H54 (cell line): ENCODE results near the gene PLA2G2D.

Source experiments
- DNase-seq: peaks from one replicate; pipeline ENCODE4 v3.0.0; 2011; ENCODE audit warnings: low spot score, mixed read lengths; ENCODE audit not compliant: insufficient read length
- FAIRE-seq: peaks from 3 replicates; lab custom pipeline; 2011; peaks lifted over from hg19 to GRCh38; lab: Jason Lieb, UNC
- POLR2A ChIP-seq: IDR thresholded peaks from 2 replicates; pipeline ENCODE4 v1.6.1; 2011; ENCODE audit warnings: low read depth, mild to moderate bottlenecking, low read length

The PLA2G2D gene

DNA sequence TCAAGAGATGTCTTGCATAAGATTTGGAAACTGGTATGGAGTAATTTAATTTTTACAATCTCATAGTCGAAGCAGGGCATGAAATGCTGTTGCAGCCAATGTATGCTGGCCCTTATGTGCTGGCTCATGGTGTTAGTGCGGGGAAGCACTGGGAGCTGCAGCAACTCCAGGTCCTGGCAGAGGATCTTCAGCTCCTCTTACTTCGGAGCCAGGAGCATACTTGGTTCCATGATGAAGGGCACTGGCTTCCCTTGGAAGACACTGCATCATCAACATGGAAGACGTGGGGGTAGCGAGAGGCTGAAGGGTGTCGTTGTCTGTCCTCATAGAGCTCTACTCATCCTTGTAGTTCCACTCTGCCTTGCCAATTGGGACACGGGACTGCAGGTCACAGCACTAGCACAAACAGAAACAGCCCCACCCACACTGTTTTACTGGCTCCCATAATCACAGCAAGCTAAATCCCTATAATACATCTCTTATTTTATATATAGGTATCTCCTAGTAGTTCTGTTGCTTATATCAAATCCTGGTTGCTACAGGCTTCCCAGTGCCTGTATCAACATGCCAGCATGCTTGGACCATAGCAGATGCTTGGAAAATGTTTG lies 22.4 kb downstream of the PLA2G2D start:
- no peak for FAIRE-seq
- DNase-seq = no peak
- TF ChIP-seq POLR2A = no peak

DNA sequence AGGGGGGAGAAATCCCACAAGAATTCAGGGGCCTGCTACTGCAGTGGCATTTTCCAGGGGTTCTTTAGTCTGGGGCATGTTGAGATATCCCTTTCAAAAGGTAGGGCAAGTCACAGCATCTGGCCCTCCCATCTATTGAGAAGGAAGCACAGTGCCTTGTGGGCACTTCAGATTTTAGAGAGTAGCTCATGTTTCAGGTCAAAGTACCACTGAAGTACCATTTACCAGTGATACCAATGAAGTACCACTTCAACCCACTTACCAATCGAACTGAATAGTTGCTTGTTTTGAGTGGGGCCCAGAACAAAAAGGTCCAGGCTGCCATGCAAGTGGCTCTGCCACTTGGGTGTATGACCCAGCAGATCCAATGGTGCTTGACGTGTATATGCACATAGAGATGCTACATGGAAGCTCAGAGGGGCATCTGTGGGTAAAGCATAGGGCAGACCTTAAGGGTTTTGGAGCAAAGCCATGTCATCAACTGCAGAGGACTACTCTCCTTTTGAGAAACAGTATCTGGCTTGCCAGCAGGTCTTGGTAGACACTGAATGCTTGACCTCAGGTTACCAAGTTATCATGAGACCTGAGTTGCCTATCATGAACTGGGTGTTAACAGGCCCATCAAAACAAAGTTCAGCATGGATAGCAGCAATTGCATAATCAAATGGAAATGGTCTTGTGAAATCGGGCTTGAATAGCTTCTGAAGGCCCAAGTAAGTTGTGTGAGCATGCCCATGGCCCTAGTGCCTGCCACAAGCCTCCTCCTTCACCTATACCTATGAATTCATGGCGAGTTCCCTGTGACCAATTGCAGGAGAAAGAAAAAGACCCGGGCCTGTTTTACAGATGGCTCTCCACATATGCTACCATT lies 23.5 kb downstream of the PLA2G2D start:
- no peak for DNase-seq
- no peak for TF ChIP-seq POLR2A
- no peak for FAIRE-seq

DNA sequence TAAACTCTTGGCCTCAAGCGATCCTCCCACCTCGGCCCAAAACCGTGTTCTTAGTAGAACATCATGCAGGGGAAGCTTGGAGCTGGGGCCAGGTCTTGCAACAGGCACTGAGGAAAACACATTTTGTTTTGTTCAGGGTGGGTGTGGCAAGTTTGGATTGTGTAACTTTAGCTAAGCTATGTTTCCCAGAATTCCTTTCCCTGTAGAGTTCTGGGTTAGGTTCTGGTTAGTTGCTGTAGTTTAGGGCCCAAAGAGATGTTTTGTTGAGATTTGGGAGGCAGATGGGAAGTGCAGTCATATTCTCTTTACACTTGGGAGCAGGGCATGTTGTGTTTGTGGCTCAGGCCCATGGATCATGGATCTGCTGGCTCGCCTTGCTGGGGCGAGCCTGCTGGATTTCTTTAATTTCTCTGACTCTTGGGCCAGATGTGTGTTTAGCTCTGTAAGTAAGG lies 25.4 kb downstream of the PLA2G2D start:
- TF ChIP-seq POLR2A = no peak
- DNase-seq = no peak

DNA sequence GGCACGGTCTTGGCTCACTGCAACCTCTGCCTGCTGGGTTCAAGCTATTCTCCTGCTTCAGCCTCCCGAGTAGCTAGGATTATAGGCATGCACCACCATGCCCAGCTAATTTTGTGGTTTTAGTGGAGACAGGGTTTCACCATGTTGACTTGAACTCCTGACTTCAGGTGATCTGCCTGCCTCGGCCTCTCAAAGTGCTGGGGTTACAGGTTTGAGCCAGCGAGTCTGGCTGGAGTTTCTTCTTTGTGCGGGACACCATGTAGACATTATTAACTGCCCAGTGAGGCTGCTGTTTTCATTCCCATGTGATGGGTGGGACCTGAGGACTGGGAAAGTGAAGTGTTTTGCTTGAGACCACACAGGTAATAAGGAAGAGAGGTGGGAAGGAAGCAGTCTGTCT lies 26.0 kb downstream of the PLA2G2D start:
- TF ChIP-seq POLR2A = no peak
- FAIRE-seq (no peak), DNase-seq (no peak)

More for the DNA sequence above, 25.4 kb downstream of the PLA2G2D start:
- FAIRE-seq = no peak

DNA sequence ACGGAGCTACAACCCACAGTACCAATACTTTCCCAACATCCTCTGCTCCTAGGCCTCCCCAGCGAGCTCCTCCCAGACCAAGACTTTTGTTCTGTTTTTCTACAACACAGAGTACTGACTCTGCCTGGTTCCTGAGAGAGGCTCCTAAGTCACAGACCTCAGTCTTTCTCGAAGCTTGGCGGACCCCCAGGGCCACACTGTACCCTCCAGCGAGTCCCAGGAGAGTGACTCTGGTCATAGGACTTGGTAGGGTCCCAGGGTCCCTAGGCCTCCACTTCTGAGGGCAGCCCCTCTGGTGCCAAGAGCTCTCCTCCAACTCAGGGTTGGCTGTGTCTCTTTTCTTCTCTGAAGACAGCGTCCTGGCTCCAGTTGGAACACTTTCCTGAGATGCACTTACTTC lies 28.7 kb downstream of the PLA2G2D start:
- no peak for DNase-seq
- no peak for FAIRE-seq
- TF ChIP-seq POLR2A = no peak

DNA sequence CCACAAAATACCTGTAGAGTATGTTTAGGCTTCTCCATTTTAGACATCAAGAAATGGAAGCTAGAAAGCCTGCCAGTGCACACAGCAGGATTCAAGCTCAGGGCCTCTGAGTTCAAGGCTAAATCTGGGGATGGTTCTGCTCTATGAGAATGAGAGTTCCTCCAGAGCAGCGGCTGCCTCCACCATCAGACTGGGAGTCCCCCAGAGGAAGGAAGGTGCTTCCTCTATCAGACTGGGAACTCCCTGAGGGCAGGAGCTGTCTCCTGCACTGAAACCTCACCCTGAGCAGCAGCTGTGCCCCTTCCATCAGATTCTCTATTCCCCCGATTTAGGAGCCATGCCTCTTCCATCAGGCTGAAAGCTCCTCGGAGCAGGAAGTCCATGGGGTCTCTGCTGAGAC lies 29.2 kb downstream of the PLA2G2D start:
- TF ChIP-seq POLR2A = no peak
- DNase-seq = no peak
- no peak for FAIRE-seq

DNA sequence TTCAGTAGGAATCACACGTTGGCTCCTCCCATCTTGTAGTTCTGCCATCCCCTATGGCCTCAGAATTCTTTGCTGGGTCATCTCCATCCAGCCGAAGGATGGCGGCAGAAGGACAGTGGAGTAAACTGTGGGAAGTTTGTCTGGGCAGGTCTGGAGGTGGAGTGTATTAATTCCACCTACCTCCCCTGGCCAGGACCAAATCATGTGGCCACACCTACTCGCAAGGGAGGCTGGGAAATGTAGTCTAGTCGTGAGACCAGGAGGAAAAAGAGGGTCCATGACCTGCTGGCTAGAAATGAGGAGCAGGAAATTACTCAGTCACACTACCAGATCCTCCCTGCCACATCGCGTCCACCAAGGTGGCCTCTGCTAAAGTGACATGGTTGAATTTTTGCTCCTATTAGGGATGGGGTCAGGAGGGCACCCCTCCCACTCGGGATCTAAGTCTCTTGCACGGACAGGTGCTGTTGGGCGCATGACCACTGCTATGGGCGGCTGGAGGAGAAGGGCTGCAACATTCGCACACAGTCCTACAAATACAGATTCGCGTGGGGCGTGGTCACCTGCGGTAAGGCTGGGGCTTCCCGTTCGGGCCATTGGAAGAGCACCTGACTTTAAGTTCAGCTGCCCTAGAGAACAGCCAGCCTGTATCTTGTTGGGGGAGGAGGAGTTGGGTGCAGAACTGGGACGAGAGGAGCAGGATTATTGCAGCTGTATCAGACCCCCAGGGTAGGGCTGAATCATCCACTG lies 29.8 kb downstream of the PLA2G2D start:
- no peak for TF ChIP-seq POLR2A
- DNase-seq (no peak), FAIRE-seq (no peak)

DNA sequence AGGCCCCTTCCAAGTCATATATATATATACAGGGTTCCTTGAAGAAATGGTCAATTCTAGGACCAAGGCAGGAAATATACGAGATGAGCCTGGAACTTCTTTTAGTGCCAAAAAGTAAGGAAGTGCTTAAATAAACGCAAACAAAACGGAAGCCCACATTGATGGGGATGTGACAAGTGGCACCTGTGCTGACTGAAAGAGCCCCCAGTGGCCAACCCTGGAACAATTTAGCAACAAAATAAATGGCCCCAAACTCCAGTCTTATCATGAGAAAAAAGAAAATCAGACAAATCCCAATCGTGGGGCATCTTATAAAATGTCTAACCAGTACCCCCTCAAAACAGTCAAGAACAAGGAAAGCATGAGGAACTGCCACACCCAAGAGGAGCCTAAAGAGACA lies 31.7 kb downstream of the PLA2G2D start:
- no peak for FAIRE-seq
- DNase-seq = no peak
- TF ChIP-seq POLR2A = no peak

DNA sequence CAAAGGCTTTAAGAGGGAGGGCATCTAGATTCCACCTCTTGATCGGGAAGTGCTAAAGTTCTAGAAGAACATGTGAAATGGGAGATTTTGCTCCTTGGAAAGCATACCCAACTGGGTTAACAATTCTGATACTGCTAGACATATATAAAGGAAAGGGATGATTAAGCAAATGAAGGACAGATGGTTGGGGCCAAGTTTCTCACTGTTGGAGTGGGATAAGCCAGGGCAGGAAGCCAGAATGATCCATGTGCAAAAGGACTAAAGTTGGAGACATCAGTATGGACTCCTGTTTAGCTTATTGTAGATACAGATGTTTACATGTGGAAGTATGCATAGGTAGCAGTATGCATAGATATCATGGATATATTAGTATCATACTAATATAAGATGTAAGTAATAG lies 32.5 kb downstream of the PLA2G2D start:
- no peak for TF ChIP-seq POLR2A
- FAIRE-seq (no peak), DNase-seq (no peak)

DNA sequence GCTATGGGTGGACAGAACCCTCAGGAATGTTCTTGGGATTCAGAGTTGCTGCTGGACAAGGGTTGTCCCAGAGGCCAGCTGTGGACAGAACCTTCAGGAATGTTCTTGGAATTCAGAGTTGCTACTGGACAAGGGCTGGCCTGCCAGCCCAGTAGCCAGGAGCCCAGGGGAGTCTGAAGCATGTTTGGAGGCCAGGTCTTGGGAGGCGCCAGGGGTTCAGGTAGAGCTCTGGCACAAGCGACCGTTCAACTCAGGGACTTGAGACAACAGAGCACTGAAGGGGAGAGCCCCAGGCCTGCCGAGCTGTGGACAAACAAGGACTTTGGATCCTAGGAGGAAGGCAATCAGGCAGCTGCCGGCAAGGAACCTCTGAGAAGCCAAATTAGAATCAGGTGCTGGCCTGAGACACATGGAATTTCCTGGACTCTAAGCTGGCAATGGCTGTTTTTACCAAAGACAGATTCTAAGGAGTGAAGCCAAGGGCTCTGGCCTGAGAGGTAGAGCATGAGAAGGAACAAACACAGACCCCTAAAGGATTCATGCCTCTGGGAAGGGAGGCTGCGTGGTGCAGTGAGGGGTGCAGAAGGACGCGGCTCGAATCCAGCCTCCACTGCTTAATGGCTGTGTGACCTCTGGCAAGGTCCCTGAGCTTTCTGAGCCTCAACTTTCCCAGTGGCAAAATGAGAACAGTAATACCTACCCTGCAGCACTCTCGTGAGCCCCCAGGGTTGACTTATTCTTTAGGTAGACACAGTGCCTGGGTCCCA lies 36.0 kb downstream of the PLA2G2D start:
- FAIRE-seq = no peak
- DNase-seq = no peak
- no peak for TF ChIP-seq POLR2A

DNA sequence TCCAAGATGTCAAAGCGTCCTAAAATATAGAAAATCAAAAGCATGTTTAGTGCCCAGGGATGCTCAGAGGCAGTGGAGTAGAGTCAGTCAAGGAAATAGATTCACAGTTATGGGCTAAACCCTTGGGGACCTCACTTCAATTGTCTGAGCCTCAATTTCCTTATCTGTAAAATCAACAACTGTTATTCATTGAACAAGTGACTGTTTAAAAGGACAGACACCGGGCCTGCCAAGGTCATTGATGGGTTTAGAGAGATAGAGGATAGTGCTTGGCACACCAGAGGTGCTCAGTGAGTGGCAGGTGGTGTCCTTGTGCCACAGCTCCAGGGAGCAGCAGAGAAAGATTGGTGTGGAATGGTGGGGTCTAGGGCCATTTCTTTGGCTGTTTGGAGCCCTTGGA lies 36.6 kb downstream of the PLA2G2D start:
- DNase-seq = no peak
- no peak for TF ChIP-seq POLR2A
- no peak for FAIRE-seq

DNA sequence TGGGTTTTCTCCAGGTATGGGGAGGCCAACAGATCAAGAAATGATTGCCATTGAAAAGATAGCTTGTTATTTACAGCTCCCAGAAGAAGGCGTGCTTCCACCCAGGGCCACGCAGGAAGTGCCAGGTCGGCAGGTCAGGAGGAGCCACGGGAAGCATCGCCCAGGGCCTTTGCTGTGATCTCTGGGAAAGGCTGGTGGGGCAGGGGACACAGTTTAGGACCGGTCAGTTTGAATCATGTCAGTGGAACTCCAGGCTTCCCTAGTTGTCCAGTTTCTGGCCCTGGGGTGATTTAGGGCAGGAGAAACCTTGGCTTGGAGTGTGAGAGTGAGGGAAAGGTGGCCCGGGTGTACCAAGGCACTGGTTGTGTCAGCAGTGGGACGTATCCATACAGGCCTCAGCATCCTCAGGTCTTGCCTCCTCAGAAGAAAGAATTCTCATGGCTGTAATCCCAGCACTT lies 38.0 kb downstream of the PLA2G2D start:
- FAIRE-seq (no peak), DNase-seq (no peak)
- no peak for TF ChIP-seq POLR2A
